Measurements from ENCODE around the gene JOSD1.
A peak's percentile ranks its signal among the peaks of the same experiment; 100 is the strongest.

The JOSD1 gene

GRCh38 chr22:38712486-38713207 is 11.9 kb upstream of the JOSD1 start:
- DNase-seq (ENCODE audit: low spot score), result no peak

- DNase-seq (ENCODE audit: low spot score), result no peak
Measured at GRCh38 chr22:38710866-38711265, 10.1 kb upstream of the JOSD1 start.

GRCh38 chr22:38710351-38710750 is 9.6 kb upstream of the JOSD1 start:
- DNase-seq (ENCODE audit: low spot score), result no peak

- peak; percentile 34 for DNase-seq (ENCODE audit: low spot score)
Measured at GRCh38 chr22:38709306-38709705, 8.6 kb upstream of the JOSD1 start.

- DNase-seq (ENCODE audit: low spot score), result no peak
Measured at GRCh38 chr22:38707984-38708383, 7.2 kb upstream of the JOSD1 start.

- no peak for DNase-seq (ENCODE audit: low spot score)
Measured at GRCh38 chr22:38707346-38707745, 6.6 kb upstream of the JOSD1 start.

- no peak for DNase-seq (ENCODE audit: low spot score)
Measured at GRCh38 chr22:38706901-38707195, 6.1 kb upstream of the JOSD1 start.

GRCh38 chr22:38706101-38706900 is 5.6 kb upstream of the JOSD1 start:
- peak; percentile 47 for DNase-seq (ENCODE audit: low spot score)

- DNase-seq (ENCODE audit: low spot score), result peak; percentile 100
Measured at GRCh38 chr22:38705235-38706100, 4.7 kb upstream of the JOSD1 start, which contains the start of gene GTPBP1. Gene GTPBP1, plus strand, starts transcription at chr22:38705944. Its CDS starts 12 bp downstream, at chr22:38705956.

- DNase-seq (ENCODE audit: low spot score), result peak; percentile 36
Measured at GRCh38 chr22:38704654-38705234, 4.0 kb upstream of the JOSD1 start.

- peak; percentile 44 for DNase-seq (ENCODE audit: low spot score)
Measured at GRCh38 chr22:38700270-38700788, 414 bp downstream of the JOSD1 start.

- DNase-seq (ENCODE audit: low spot score), result no peak
Measured at GRCh38 chr22:38699784-38700183, 959 bp downstream of the JOSD1 start.

- no peak for DNase-seq (ENCODE audit: low spot score)
Measured at GRCh38 chr22:38699143-38699542, 1.6 kb downstream of the JOSD1 start.

GRCh38 chr22:38698407-38699094 is 2.2 kb downstream of the JOSD1 start:
- DNase-seq (ENCODE audit: low spot score), result no peak

- DNase-seq (ENCODE audit: low spot score), result no peak
Measured at GRCh38 chr22:38697425-38698089, 3.2 kb downstream of the JOSD1 start.

GRCh38 chr22:38696606-38697424 is 3.9 kb downstream of the JOSD1 start:
- no peak for DNase-seq (ENCODE audit: low spot score)

- no peak for DNase-seq (ENCODE audit: low spot score)
Measured at GRCh38 chr22:38694940-38695339, 5.8 kb downstream of the JOSD1 start.

- no peak for DNase-seq (ENCODE audit: low spot score)
Measured at GRCh38 chr22:38694049-38694448, 6.7 kb downstream of the JOSD1 start.

GRCh38 chr22:38689651-38690050 is 11.1 kb downstream of the JOSD1 start:
- DNase-seq (ENCODE audit: low spot score), result no peak

- DNase-seq (ENCODE audit: low spot score), result no peak
Measured at GRCh38 chr22:38685761-38686160, 15.0 kb downstream of the JOSD1 start.

All from NAMALWA (cell line).